GM21723 (cell line): Measurements from ENCODE around the gene IL3RA.
"Not testable (repeated sequence)": the region's sequence is repeated elsewhere in the genome, so short reads cannot be mapped to it uniquely, and the experiment has no call there.

Experiments
- ATAC-seq: cut with Tn5 transposase; IDR thresholded peaks from one replicate; pipeline ENCODE4 v1.9.1; 2021; ENCODE audit warnings: mild to moderate bottlenecking, moderate library complexity; ENCODE audit not compliant: unreplicated experiment

Gene IL3RA

GRCh38 chrX:1336331-1336943, at the start of gene IL3RA:
TSS of gene IL3RA (plus strand) at chrX:1336785. CDS start at chrX:1341766, 4,981 bp downstream.
- peak; percentile 65 for ATAC-seq

DNA sequence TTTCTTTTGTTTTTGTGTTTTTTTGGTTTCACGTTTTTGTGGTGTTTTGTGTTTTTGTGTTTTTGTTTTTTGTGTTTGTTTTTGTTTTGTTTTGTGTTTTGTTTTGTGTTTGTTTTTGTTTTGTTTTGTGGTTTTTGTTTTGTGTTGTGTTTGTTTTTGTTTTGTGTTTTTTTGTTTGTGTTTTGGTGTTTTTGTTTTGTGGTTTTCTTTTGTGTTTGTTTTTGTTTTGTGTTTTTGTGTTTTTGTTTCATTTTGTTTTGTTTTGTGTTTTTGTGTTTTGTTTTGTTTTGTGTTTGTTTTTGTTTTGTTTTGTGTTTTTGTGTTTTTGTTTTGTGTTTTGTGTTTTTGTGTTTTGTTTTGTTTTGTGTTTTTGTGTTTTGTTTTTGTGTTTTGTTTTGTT, 47.0 kb upstream of the IL3RA start:
- no peak for ATAC-seq

DNA sequence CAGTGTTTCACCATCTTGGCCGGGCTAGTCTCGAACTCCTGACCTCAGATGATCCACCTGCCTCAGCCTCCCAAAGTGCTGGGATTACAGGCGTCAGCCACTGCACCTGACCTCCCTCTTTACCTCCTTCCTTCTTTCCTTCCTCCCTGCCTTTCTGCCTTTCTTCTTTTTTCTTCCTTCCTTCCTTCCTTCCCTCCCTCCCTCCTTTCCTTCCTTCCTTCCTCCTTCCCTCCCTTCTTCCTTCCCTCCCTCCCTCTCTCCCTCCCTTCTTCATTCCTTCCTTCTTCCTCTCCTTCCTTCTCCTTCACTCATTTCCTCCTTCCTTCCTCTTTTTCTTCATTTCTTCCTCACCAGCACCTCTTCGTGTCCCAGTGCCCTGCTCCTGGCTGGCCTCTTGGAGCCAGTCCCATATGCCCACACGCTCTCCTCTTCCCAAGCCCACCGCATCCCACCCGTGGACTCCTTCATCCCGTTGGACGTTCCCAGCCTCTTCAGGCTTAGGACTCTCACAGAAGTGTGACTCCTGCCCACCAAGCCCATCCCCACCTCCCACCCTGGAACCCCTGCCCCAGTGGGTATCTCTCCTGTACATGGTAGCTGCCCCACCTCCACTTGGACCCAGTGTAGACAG, 45.4 kb upstream of the IL3RA start:
- no peak for ATAC-seq

- no peak for ATAC-seq
Observed at GRCh38 chrX:1292575-1293290, 43.9 kb upstream of the IL3RA start.

DNA sequence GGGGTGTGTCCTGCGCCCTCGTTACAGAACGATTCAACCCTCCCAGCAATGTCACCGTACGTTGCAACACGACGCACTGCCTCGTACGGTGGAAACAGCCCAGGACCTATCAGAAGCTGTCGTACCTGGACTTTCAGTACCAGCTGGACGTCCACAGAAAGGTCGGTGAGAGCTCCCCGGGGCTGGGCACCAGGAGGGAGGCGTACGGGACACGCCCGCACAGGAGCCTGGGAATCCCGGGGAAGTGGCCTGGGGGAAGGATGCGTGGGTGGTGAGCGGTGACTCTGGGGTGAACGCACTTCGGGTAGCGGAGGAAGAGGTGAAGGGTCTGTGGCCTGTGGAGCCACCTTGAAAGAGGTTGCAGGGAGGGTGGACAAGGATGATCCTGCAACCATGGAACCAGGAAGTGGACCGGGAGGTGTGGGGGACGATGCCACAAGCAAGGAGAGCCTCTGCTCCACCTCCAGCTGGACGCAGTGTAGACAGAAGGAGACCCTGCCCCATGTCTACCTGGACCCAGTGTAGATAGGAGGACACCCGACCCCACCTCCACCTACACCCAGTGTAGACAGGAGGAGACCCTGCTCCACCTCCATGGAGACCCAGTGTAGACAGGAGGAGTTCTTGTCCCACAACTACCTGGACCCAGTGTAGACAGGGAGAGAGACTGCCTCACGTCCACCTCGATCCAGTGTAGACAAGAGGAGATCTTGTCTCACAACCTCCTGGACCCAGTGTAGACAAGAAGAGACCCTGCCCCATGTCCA, 42.1 kb upstream of the IL3RA start:
- ATAC-seq = no peak

- no peak for ATAC-seq
Observed at GRCh38 chrX:1295550-1295949, 41.0 kb upstream of the IL3RA start.

- not testable (repeated sequence) for ATAC-seq
Observed at GRCh38 chrX:1297591-1297990, 39.0 kb upstream of the IL3RA start.

DNA sequence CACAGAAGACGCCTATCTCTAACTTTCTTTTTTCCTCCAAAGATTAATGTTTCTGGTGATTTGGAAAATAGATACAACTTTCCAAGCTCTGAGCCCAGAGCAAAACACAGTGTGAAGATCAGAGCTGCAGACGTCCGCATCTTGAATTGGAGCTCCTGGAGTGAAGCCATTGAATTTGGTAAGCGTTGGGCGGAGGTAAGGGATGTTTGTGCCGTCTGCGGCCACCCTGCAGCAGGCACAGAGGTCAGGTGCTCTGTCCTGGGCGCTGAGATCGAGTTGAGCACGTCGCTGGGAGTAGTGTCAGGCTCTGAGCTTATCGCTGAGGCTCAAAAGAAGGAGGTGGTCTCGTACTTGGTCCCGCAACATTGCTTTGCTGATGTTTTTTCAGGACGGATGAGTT, 36.1 kb upstream of the IL3RA start:
- no peak for ATAC-seq

DNA sequence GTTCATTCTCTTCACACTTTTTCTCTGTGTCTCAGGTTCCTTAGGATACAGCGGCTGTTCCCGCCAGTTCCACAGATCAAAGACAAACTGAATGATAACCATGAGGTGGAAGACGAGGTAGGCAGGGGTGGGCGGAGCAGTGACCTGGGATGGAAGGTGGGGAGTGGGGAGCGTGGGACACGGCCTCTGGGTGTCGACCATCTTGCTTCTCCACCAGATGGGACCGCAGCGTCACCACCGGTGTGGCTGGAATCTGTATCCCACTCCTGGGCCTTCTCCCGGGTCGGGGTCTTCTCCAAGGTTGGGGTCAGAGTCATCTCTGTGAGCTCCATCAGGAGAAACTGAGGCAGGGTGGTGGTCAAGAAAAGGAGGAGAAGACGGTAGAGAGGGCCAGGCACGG, 31.2 kb upstream of the IL3RA start:
- no peak for ATAC-seq

DNA sequence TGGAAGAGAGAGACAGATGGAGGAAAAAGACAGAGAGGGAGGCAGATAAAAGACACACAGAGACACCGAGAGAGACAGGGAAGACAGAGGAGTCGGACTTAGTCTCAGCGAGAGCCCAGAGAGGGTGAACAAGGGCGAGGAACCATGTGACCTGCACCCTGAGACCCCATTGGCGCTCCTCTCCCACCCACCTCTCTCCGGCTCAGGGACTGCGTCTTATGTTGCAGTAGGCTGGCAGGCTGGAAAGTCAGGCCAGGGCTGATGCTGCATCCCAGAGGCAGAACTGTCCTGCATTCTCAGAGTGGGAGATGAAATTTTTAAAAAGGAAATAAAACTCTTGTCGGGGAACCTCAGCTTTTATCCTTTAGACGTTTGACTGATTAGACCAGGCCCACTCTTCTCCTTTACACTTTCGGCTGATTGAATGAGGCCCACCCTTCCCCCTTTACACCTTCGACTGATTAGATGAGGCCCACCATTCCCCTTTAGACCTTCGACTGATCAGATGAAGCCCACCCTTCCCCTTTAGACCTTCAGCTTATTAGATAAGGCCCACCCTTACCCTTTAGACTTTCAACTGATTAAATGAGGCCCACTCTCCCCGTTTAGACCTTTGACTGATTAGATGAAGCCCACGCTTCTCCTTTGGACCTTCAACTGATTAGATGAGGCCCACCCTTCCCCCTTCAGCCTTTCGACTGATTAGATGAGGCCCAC, 29.5 kb upstream of the IL3RA start:
- no peak for ATAC-seq

GRCh38 chrX:1307626-1308340, 28.8 kb upstream of the IL3RA start:
- ATAC-seq = no peak

DNA sequence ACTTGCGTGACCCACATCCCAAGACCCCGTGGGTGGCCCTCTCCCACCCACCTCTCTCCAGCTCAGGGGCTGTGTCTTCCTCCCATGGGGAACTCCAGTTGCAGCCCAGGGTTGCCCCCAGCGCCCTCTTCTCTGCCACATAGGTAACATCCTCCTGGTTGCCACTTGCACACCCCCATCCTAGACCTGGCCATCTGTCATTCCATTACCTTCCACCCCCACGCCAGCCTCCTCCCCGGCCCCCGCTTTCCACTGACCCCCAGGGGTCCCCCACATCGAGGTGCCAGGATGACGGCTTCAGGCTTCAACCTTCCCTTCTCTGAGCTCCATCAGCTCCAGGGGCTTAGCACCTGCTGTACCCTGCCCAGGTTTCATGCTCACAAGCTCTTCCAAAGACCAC, 28.1 kb upstream of the IL3RA start:
- no peak for ATAC-seq

GRCh38 chrX:1308917-1309316, 27.7 kb upstream of the IL3RA start:
- not testable (repeated sequence) for ATAC-seq

DNA sequence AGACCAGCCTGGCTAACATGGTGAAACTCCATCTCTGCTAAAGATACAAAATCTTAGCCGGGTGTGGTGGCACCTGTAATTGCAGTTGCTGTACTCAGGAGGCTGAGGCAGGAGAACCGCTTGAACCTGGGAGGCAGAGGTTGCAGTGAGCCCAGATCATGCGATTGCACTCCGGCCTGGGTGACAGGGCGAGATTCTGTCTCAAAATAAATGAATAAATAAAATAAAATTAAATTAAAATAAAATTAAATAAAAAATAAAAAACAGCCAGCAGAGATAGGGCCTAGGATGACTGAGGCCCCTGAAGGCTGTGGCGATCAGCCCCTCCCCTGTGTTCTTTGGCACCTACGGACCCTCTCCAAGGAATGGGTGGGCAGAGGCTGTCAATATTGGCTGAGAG, 22.8 kb upstream of the IL3RA start:
- ATAC-seq = no peak

DNA sequence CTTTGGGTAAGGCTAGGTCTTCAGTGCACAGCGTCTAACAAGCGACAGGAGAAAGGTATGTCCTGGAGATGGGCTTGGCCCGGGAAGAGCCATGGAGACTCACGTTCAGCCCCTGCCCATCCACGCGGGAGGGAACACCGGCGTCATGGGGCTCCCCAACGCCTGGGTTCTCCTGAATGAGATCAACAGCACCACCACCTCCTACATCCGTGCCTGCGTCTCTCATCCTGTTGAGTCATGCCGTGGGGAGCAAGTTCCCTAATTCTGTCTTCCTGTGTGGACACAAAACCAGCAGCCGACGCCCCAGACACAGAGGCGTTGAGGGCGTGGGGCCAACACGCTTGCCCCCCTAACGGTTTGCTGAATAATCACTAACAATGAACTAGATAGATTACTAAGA, 20.1 kb upstream of the IL3RA start:
- ATAC-seq = no peak

DNA sequence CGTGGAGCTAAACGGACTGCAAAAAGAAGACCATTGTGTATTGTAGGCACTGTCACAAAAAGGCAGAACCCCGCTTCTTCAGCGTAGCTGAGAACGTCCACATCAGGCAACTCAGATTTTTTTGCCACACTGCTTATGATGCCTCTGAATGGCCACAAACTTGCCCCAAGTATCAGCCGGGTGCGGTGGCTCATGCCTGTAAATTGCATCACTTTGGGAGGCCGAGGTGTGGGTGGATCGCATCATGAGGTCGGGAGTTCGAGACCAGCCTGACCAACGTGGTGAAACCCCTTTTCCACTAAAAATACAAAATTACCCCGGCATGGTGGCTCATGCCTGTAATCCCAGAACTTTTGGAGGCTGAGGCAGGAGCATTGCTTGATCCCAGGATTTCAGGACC, 14.9 kb upstream of the IL3RA start:
- ATAC-seq = no peak

GRCh38 chrX:1322393-1322792, 14.2 kb upstream of the IL3RA start:
- ATAC-seq = no peak

DNA sequence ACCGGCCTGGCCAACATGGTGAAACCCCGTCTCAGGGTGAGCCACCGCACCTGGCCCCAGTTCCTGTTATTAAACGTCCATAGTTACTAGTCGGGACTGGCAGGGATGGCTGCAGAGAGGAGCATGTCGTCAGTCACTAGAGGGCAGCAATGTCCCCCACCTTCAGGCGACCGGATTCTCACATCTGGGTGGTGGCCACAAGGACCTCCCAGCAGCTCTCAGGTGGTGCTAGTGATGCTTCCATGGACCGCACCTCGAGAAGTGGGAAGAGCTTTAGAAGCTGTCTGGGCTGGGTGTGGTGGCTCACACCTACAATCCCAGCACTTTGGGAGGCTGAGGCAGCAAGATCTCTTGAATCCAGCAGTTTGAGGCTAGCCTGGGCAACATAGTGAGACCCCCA, 13.3 kb upstream of the IL3RA start:
- ATAC-seq = peak; percentile 80

DNA sequence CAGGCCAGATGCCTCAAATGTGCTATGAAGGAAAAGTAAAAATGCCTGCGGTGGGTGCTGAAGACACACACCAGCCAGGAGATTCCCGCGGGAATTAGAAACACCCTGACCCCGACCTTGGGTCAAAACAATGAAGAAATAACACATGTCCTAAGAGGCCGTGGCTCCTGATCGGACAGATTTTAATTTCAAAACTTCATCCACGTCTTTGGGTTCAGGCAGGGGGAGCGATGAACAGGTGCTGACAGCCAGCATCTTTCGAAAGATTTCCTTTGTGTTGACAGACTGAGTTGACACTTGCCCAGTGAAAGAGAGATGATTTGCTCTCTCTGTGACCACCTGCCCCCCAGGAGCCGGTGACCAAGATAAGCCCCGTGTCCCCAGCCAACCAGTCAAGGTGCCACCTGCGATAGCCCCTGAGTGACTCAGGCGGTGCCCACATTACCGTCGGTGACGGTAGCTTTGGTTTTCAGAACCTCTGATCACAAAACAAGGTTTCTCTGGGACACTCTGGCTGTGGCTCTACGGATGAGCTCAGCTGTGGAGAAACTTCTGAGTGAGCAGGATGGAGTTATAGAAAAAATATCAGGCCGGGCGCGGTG, 11.0 kb upstream of the IL3RA start:
- ATAC-seq = no peak
